Iris pigment epithelial cell (primary cell): ENCODE results near the gene GAPT.

Source experiments
- DNase-seq: peaks from one replicate; pipeline ENCODE4 v3.0.0-alpha.2; 2011; ENCODE audit warnings: low read depth

The GAPT gene

DNA sequence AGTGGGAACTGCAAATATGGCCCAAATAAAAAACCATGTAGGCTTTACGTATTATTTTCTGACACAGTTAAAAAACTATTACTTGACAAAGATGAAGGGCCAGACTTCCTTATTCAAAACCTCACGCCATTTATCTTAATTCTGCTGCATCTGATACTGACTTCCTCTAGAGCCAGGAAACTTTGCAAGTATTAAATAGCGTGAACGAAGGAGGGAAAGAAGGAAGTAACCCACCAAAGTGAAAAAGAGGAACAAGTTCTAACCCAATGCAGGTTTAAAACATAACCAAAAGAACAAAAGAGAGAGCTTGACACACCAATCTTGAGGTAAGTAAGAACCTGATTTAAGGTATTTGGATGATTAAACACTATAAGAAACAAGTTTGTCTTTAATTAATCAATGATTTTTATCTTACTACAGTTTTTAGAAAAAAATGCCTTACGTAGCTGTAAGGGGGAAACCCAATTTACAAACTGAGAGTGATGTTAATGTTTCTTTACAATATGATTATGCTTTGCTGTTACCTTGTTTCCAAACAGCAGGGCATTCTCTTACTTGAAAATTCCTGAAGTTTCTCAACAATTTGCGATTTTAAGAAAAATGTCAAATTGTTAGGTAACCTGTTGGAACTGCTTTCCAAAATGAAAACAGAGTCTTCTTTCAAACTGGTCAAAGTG lies at the start of gene GAPT:
GAPT (plus strand) TSS at position 220 of the 677 bp plus-strand sequence. CDS start 3,102 bp downstream, outside the sequence.
- no peak for DNase-seq

- no peak for DNase-seq
Measured at GRCh38 chr5:58444805-58445204, 46.4 kb upstream of the GAPT start.

DNA sequence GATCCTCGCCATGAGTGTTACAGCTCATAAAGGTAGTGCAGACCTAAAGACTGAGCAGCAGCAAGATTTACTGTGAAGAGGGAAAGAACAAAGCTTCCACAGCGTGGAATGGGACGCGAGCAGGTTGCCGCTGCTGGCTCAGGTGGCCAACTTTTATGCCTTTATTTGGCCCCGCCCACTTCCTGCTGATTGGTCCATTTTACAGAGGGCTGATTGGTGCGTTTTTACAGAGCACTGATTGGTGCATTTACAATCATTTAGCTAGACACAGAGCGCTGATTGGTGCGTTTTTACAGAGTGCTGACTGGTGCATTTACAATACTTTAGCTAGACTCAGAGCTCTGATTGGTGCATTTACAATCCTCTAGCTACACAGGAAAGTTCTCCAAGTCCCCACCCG lies 45.2 kb upstream of the GAPT start:
- DNase-seq: no peak

DNA sequence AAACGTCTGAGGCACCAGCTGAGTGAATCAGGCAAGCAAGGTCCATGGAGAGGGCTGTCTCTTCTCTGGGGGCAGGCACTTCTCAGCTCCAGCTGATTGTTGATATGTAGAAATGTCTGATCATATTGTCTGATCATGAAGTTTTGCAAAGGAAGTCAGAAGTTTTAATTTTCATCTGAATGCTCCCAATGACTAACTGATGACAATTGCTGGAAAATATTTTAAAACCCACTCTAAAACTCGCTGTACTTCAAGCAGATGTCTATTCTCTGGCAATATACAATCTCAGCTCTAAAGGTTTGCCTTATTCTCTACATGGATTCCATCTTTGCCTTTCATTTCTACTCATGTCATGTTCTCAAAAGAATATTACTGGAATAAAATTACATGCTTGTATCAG lies 44.0 kb upstream of the GAPT start:
- DNase-seq: peak; percentile 74

DNA sequence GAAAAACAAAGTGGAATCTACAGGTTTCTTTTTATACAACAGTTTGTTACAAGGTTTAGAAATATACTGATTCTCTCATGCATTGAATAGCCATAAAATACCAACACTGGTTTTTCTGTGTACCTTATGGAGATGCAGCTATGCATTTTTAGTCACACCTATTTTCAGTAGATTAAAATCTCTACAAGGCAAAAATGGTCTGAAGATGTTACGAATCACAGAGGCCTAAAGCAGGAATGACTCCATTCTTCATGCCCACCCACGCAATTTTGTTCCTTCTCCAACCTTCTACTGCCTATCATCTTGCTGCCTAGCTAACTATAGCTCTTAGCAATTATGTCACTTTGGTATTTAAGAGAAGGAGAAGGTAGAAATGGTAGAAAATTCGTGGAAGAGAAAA lies 41.2 kb upstream of the GAPT start:
- DNase-seq: peak; percentile 23

GRCh38 chr5:58450811-58451629 lies 40.2 kb upstream of the GAPT start:
- peak; percentile 41 for DNase-seq

- peak; percentile 51 for DNase-seq
Measured at GRCh38 chr5:58451732-58452565, 39.3 kb upstream of the GAPT start.

GRCh38 chr5:58452566-58453258 lies 38.5 kb upstream of the GAPT start:
- no peak for DNase-seq

GRCh38 chr5:58453306-58453705 lies 37.9 kb upstream of the GAPT start:
- DNase-seq: no peak

DNA sequence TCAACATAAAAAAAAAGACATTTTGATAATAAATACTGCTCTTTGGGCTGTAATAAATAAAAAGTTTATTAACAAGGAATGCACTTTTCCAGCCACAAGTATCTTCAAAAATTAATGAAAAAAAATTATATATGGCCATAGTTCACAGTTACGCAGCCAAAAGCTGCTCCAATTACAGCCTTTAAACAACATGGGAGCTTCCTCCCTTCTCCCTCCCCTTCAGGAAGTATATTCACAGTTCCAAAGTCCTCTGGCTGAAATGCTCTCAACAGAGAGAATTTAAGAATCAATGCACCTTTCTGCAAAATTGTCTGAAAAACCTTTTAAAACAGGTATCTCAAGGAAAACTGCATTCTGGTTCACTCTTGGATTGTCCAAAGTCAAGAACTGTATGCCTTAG lies 37.2 kb upstream of the GAPT start:
- no peak for DNase-seq

DNA sequence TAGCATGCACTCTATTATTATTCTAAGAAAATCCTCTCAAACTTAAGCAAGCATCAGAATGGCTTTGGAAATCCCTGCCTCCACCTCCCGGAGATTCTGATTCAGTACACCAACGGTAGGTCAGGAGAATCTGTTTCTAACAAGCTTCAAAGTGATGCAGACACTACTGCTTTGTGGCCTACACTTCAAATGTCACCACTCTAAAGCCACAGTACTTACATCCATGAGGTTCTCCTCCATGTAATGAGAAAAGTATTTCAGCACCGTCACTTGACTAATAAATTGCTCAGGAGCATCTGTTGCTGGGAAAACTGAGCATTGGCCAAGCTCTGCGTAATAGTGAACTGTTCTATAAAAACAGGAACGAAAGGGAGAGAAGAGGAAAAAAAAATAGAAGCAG lies 36.2 kb upstream of the GAPT start:
- no peak for DNase-seq

DNA sequence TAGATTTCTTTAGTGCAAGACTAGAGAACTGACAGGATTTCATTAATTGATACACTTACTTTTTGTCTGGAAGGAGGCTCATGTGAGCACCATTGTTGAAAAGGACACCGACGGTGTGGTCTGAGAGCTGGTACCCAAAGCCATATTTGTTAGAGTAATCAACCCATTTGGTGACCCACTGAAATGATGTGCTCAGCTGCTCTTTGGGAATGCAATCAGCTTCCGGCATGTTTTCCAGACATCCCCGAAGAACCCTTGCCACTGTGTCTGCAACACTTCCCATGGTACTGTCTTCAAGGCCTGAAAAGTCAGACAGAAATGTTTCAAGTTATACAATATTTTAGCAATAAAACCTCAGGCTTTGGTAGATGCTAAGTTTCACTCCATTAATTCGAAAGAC lies 35.8 kb upstream of the GAPT start:
- DNase-seq: no peak

GRCh38 chr5:58456026-58456425 lies 35.2 kb upstream of the GAPT start:
- no peak for DNase-seq

- DNase-seq: no peak
Measured at GRCh38 chr5:58456486-58456885, 34.7 kb upstream of the GAPT start.

DNA sequence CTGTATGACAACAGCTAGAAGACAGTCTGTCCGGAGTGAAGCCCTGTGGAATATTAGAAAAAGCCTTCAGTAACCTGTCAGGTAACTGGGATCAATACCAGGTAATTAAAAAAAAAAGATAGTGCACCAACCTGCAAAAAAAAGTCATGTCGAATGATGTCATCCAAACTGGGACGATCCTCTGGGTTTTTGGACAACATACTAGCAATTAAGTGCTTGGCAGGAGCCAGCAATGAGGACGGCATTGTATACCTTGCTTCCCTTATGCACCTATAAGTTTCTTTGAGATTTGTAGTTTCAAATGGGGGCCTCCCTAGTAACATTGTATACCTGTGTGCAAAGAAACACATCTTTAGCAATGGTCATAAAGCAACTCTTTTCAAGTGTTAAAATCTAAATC lies 34.2 kb upstream of the GAPT start:
- DNase-seq: peak; percentile 24

DNA sequence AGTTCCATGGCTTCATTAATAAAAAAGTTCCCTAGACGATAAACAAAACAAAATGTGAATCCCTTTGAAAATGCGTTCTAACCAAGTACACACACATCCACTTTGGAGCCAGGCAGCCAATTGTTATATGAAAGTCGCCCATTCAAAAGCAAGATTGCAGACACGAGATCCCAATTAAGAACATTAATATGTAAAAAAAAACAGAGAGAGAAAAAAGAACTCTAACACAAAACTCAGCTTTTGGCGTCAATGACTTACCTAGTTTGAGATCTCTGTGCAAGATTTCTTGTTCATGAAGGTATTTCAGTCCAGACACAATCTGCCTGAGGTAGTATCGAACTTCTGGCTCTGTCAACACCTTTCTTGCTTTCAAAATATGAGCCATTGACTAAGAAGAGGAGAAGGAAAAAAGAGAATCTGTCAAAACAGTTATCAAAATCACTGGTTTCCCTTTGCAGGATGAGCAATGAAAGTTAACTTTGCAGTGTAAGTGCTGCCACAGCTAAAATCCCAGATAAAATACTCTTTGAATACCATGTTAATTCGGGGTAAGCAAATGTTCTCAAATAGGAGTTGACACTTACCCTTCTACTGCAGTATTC lies 33.0 kb upstream of the GAPT start:
- DNase-seq: peak; percentile 9

GRCh38 chr5:58458743-58459145 lies 32.5 kb upstream of the GAPT start:
- DNase-seq: peak; percentile 37

- peak; percentile 50 for DNase-seq
Measured at GRCh38 chr5:58459146-58460001, 31.9 kb upstream of the GAPT start.

GRCh38 chr5:58460002-58460731 lies 31.1 kb upstream of the GAPT start, which contains the start of gene PLK2:
Gene PLK2 (minus strand): TSS chr5:58460086. CDS start chr5:58459959, 127 bp downstream.
- peak; percentile 94 for DNase-seq
